ENCODE data around the gene PRDM9.
"Not testable (repeated sequence)": the region's sequence is repeated elsewhere in the genome, so short reads cannot be mapped to it uniquely, and the experiment has no call there.

The PRDM9 gene

GRCh38 chr5:23507278-23507685 lies at the start of gene PRDM9:
Gene PRDM9, plus strand, starts transcription at chr5:23507609. Its CDS starts 1,425 bp downstream, at chr5:23509034.
- DNase-seq, result no peak

GRCh38 chr5:23457780-23458179 lies 49.6 kb upstream of the PRDM9 start:
- no peak for DNase-seq

- DNase-seq, result no peak
Measured at GRCh38 chr5:23459214-23459613, 48.2 kb upstream of the PRDM9 start.

DNA sequence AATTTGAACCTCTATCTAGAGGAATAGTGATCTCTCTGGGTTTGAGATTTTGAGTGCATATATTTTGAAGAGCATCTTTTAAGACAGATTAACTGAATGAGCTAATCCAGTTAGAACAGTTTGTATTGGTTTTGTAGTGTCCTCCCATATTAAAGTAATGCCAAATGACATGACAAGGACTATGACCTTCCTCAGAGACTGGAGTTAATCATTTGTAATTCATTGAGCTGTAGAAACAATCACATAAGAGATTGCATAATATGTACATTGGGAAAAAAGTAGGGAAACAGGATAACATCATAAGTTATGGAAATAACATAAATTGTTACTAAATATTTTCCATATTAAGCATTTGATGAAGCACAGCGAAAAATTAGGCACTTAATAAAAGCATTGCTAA lies 45.8 kb upstream of the PRDM9 start:
- no peak for DNase-seq

DNA sequence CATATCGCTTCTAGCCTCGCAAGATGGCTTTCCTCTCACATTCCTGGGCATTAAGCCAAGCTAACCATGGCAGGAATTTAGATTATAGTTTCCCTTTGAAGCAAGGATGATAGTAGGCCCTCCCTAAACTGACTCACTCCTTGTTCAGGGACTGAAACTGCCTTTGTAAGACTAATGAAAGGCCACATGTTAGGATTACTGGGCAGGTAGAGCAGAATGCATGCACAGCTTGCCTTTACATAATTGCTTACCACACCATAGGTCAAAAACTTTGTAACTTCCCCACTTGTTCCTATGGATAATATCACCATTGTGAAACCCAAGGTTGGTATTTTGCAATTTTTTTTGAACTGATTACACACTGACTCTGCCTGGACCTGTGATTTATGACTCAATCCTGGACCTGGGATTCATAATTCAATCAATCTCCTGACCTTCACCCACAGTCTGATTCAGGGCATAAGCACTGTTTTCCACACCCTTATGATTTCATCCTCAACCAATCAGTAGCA lies 41.0 kb upstream of the PRDM9 start:
- no peak for DNase-seq

GRCh38 chr5:23468658-23469057 lies 38.8 kb upstream of the PRDM9 start:
- no peak for DNase-seq

DNA sequence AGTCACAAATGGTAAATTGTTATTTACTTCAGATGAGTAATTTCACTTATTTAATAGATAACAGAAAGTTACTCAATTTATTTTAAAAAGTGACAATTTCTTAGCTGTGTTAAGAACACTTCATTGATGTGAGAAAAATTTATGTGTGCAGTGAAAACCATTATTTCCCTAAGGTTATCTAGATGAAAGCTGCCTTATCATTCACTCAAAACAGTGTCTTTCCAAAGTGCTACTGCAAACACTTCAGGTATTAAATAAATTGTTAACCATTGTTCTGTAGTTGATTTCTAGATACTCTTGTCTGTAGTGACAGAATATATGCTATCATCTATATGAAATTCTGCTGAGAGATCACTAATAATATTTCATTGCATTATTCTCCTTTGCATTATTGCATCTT lies 33.5 kb upstream of the PRDM9 start:
- DNase-seq, result no peak

DNA sequence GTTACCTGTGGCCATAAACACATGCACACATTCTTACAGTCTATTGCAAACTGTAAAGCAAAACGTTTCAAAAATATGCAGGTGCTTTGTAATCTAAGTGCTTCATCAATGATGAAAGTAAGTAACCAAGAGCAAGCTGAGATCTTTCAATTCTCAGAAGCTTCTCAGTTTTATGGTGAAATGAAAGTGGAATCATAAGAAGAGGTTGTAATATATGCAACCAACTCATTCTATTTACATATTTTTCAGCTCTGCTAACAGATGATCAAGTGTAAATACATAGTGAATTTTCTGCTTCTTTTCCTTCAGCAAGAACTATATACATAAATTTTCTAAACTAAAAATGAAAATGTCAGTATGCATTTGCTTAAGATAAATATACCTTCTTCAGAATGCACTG lies 33.1 kb upstream of the PRDM9 start:
- DNase-seq, result no peak

GRCh38 chr5:23476580-23476979 lies 30.8 kb upstream of the PRDM9 start:
- DNase-seq, result no peak

- no peak for DNase-seq
Measured at GRCh38 chr5:23482642-23483041, 24.8 kb upstream of the PRDM9 start.

GRCh38 chr5:23483090-23483489 lies 24.3 kb upstream of the PRDM9 start:
- no peak for DNase-seq

DNA sequence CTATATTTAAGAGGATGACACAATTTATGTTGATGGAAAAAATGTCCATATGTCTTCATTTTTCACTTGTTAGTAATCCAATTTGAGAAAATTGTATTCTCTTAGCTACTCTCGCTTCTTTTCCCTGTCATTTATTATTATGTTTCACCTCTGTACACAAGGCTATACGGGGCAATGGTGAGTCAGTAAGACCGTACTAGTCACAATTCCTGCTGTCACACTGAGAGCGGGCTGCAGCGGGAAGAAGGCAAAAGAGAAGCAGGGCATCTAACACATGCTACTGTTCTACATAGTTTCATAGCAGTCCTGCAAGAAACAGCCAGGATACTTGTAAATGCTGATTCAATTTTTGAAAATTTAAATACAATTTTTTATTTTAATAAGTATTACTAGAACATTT lies 23.3 kb upstream of the PRDM9 start:
- no peak for DNase-seq

DNA sequence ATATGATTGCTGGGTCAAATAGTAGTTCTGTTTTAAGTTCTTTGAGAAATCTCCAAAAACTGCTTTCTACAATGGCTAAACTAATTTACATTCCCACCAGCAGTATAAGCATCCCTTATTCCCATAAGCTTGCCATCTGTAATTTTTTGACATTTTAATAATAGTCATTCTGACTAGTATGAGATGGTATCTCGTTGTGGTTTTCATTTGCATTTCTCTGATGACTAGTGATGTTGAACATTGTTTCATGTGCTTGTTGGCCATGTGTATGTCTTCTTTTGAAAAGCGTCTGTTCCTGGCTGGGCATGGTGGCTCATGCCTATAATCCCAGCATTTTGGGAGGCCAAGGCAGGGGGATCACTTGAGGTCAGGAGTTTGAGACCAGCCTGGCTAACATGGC lies 21.2 kb upstream of the PRDM9 start:
- DNase-seq, result not testable (repeated sequence)

DNA sequence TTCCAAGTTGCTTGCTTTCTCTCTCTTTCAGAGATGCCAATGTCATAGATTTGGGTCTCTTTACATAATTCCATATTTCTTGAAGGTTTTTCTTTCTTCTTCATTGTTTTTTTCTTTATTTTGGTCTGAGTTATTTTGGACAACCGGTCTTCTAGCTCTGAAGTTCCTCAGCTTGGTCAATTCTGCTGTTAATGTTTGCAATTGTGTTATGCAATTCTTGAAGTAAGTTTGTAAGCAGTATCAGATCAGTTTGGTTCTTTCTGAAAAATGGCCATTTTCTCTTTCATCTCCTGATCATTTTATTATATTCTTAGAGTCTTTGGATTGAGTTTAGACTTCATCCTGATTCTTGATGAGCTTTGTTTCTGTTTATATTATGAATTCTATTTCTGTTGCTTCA lies 16.4 kb upstream of the PRDM9 start:
- DNase-seq, result no peak

GRCh38 chr5:23494558-23494957 lies 12.9 kb upstream of the PRDM9 start:
- DNase-seq, result no peak

DNA sequence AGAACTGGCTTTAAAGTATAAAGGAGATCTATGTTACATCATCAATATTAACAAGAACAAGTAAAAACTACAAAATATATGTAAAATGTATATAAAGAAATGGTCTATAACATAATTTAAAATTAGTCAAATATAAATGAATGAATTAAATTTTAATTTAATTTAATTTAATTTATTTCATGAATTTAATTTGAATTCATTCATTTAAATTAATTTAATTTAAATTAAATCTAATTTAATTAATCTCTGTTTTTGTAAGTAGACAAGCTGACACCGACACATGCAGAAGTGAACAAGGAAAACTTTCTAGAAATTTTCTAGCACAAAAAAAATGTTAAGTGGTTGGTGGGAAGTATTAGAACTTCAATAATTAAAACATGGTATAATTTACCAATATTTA lies 10.8 kb upstream of the PRDM9 start:
- no peak for DNase-seq

DNA sequence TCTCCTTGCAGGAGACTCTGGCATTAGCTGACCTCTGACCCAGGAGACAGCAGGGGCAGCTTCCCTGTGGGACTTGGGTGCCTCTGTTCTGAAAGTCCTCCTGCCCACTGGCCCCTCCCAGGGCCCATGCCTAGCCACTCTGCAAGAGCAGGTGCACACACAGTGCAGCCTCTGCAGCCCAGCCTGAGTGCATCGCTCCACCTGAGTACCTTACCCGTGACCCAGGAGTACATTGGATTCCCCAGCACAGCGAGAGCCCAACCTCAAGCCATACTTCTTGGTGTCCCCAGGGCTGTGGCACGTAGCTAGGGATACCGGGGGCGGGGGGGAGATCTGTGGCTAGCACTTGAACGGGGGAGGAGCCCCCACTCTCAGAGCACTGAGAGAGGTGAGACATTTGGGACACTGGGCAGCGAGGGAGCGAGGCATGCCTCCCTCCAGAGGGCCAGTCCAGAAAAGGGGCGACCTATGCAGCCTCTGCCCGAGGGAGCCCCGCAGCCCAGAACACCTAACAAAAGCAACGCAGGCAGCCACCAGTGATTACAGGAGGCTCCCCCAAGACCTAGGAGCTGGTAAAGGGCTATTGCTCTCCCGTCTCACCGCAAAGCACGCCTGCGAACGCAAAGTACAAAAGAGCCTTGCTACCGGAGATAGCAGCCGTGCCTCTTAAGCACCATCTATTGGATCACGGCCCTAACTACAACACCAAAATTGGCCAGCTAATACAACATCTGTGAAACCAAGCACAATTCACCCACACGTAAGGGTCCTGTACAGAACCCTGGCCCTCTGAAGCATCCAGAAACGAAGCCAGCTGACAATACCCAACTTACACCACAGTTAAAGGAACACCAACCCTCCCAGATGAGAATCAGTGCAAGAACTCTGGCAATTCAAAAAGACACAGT lies 826 bp upstream of the PRDM9 start:
- no peak for DNase-seq

DNA sequence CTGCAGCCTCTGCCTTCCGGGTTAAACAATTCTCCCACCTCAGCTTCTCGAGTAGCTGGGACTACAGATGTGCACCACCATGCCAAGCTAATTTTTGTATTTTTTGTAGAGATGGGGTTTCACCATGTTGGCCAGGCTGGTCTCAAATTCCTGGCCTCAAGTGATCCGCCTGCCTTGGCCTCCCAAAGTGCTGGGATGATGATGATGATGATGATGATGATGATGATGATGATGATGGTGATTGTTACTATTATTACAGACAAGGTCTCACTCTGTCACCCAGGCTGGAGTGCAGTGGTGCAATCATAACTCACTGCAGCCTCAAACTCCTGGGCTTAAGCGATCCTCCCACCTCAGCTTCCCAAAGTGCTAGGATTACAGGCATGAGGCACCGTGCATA lies 3.0 kb downstream of the PRDM9 start:
- not testable (repeated sequence) for DNase-seq

DNA sequence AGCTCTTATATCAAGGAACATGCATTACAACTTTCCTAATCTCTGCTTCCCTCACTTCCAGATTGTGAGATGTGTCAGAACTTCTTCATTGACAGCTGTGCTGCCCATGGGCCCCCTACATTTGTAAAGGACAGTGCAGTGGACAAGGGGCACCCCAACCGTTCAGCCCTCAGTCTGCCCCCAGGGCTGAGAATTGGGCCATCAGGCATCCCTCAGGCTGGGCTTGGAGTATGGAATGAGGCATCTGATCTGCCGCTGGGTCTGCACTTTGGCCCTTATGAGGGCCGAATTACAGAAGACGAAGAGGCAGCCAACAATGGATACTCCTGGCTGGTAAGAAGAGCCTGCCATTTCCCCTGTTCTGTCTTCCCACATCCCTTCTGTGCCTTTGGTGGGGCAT lies 15.1 kb downstream of the PRDM9 start:
- no peak for DNase-seq

DNA sequence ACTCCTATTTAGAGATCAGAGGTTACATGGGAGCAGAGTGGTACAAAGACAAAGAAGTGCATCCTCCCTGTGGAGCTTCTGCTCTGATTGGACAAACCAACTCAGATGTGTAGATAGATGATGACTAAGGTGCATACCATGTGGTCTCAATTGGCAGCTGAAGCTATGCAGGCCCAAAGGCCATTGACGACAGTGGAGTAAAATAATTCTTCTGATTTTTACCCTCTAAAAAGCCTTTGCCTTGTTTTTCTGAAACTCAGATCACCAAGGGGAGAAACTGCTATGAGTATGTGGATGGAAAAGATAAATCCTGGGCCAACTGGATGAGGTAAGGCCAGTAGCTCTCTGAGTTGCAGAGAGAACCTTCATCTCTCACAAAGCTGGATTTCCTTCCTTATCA lies 15.6 kb downstream of the PRDM9 start:
- DNase-seq, result no peak

GRCh38 chr5:23523998-23524397 lies 16.6 kb downstream of the PRDM9 start:
- no peak for DNase-seq

DNA sequence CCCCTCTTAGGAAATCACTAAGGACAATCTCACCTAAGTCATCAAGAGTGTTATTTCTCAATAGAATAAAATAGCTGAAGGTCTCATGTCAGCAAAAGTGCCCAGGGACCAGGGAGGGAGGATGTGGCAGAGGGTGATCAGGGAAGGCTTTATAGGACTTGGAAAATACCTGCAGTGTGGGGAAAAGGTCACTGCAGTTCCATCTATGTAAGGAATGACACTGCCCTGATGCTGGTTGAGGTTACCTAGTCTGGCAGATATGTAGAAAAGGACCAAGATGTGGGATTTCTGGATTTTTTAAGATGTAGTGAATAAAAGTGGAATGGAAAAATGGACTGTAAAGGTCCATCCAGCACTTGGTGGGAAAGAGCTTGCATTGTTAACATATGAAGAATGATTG lies 18.3 kb downstream of the PRDM9 start:
- no peak for DNase-seq

GRCh38 chr5:23526616-23527015 lies 19.2 kb downstream of the PRDM9 start:
- not testable (repeated sequence) for DNase-seq

DNA sequence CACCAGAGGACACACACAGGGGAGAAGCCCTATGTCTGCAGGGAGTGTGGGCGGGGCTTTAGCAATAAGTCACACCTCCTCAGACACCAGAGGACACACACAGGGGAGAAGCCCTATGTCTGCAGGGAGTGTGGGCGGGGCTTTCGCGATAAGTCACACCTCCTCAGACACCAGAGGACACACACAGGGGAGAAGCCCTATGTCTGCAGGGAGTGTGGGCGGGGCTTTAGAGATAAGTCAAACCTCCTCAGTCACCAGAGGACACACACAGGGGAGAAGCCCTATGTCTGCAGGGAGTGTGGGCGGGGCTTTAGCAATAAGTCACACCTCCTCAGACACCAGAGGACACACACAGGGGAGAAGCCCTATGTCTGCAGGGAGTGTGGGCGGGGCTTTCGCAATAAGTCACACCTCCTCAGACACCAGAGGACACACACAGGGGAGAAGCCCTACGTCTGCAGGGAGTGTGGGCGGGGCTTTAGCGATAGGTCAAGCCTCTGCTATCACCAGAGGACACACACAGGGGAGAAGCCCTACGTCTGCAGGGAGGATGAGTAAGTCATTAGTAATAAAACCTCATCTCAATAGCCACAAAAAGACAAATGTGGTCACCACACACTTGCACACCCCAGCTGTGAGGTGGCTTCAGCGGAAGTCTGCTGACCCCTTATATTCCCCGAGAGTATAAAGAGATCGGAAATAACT lies 20.0 kb downstream of the PRDM9 start:
- DNase-seq, result not testable (repeated sequence)
